Stimulated activated CD8-positive, alpha-beta memory T cell treated with anti-CD3 and anti-CD28 coated beads, Interleukin-2, amount 100 ng/mL, for 1 hour (primary cell): ENCODE results near the gene RNF169.
"Not testable (repeated sequence)": the region's sequence is repeated elsewhere in the genome, so short reads cannot be mapped to it uniquely, and the experiment has no call there.

Experiments used
- DNase-seq, 2 donors: peaks; one replicate each; pipeline ENCODE4 v3.0.0-alpha.2; 2020; ENCODE audit warnings: low read depth in 2 of 2

The RNF169 gene

GRCh38 chr11:74820763-74821162, 72.1 kb downstream of the RNF169 start:
- no peak for DNase-seq

- DNase-seq: no peak
Observed at GRCh38 chr11:74822170-74822569, 73.5 kb downstream of the RNF169 start.

GRCh38 chr11:74824285-74824982, 75.8 kb downstream of the RNF169 start:
- DNase-seq: no peak

GRCh38 chr11:74825596-74825995, 76.9 kb downstream of the RNF169 start:
- not testable (repeated sequence) for DNase-seq

- no peak for DNase-seq
Observed at GRCh38 chr11:74826901-74827300, 78.3 kb downstream of the RNF169 start.

GRCh38 chr11:74837191-74837590, 88.5 kb downstream of the RNF169 start:
- no peak for DNase-seq

GRCh38 chr11:74838188-74838587, 89.5 kb downstream of the RNF169 start:
- DNase-seq: no peak

GRCh38 chr11:74839446-74839845, 90.8 kb downstream of the RNF169 start:
- DNase-seq: no peak

GRCh38 chr11:74839971-74840370, 91.3 kb downstream of the RNF169 start:
- DNase-seq: no peak

- DNase-seq: no peak
Observed at GRCh38 chr11:74840486-74840885, 91.8 kb downstream of the RNF169 start.

- no peak for DNase-seq
Observed at GRCh38 chr11:74842967-74843366, 94.3 kb downstream of the RNF169 start.

GRCh38 chr11:74844072-74844471, 95.4 kb downstream of the RNF169 start:
- DNase-seq: no peak

- no peak for DNase-seq
Observed at GRCh38 chr11:74844865-74845264, 96.2 kb downstream of the RNF169 start.

- no peak for DNase-seq
Observed at GRCh38 chr11:74845978-74846517, 97.4 kb downstream of the RNF169 start.

- no peak for DNase-seq
Observed at GRCh38 chr11:74846770-74847169, 98.1 kb downstream of the RNF169 start.

GRCh38 chr11:74847395-74847794, 98.7 kb downstream of the RNF169 start:
- DNase-seq: no peak

GRCh38 chr11:74847895-74848294, 99.2 kb downstream of the RNF169 start:
- no peak for DNase-seq

- no peak for DNase-seq
Observed at GRCh38 chr11:74849525-74850391, 101.1 kb downstream of the RNF169 start.

- no peak for DNase-seq
Observed at GRCh38 chr11:74853223-74853622, 104.6 kb downstream of the RNF169 start.

- DNase-seq: no peak
Observed at GRCh38 chr11:74860743-74861142, 112.1 kb downstream of the RNF169 start.

GRCh38 chr11:74863410-74863809, 114.8 kb downstream of the RNF169 start:
- no peak for DNase-seq

- DNase-seq: no peak
Observed at GRCh38 chr11:74866557-74866956, 117.9 kb downstream of the RNF169 start.

GRCh38 chr11:74870485-74870884, 121.8 kb downstream of the RNF169 start:
- no peak for DNase-seq
